ENCODE results near the gene TMEM183A. TPM values are rescaled to one million over a fixed set of nuclear protein-coding genes. Genes with fewer than 3 reads are reported as not detected.

The TMEM183A gene
- total RNA-seq, 4 donors from 2014 or later = 62.0 to 95.5 (median 68.6) TPM

GRCh38 chr1:203072911-203073310 lies 65.7 kb downstream of the TMEM183A start:
- no peak for TF ChIP-seq CTCF (IDR thresholded peaks at IDR 0.05)
- TF ChIP-seq POLR2A (IDR thresholded peaks at IDR 0.05) = no peak
- TF ChIP-seq POLR2AphosphoS5 (IDR thresholded peaks at IDR 0.05) = no peak
- TF ChIP-seq EP300 (IDR thresholded peaks at IDR 0.05) = no peak
- H3K4me3 ChIP-seq = no peak overlapping the region
- peaks cover 24% of the 10 kb centered on the region for H3K4me1 ChIP-seq
- peaks cover 44% of the 10 kb centered on the region for H3K27me3 ChIP-seq
- 58% methylated on average over 3 of the region's 3 CpGs for WGBS
- no peaks in the 10 kb centered on the region for H3K36me3 ChIP-seq
- no peaks in the 10 kb centered on the region for H3K9me3 ChIP-seq
- no peak overlapping the region for H3K27ac ChIP-seq
- no peak for DNase-seq (ENCODE audit: low spot score in 2 of 2)

- Histone ChIP-seq H3K27ac (no peak overlapping the region), H3K4me1 (peaks cover 23% of the 10 kb centered on the region), H3K4me3 (no peak overlapping the region), H3K27me3 (peaks cover 44% of the 10 kb centered on the region), H3K36me3 (no peaks in the 10 kb centered on the region), H3K9me3 (no peaks in the 10 kb centered on the region)
- WGBS = 91% methylated on average over 2 of the region's 2 CpGs
- TF ChIP-seq POLR2A (IDR thresholded peaks at IDR 0.05) (no peak), POLR2AphosphoS5 (IDR thresholded peaks at IDR 0.05) (no peak), CTCF (IDR thresholded peaks at IDR 0.05) (no peak), EP300 (IDR thresholded peaks at IDR 0.05) (no peak)
- no peak for DNase-seq (ENCODE audit: low spot score in 2 of 2)
Observed at GRCh38 chr1:203073469-203073868, 66.3 kb downstream of the TMEM183A start.

Other genes starting within 250 kb of the TMEM183A start
- gene KDM5B, start 199.0 kb upstream of the TMEM183A start, total RNA-seq = 100 to 1,000 TPM in 1 of 4 donors, 10 to 100 TPM in 3; 76.1 to 165 (median 89.4) TPM
- gene PCAT6, start 196.4 kb upstream of the TMEM183A start, total RNA-seq = 1 to 10 TPM in 3 of 4 donors, not detected in 1; 1.4 to 7.0 (median 3.7) TPM
- 10 to 100 TPM in 3 of 4 donors, 1 to 10 TPM in 1; 5.1 to 11.2 (median 10.6) TPM for gene RABIF, start 118.2 kb upstream of the TMEM183A start, total RNA-seq
- gene KLHL12, start 80.1 kb upstream of the TMEM183A start, total RNA-seq = 10 to 100 TPM; 13.4 to 19.6 (median 15.1) TPM
- 100 to 1,000 TPM; 124 to 190 (median 169) TPM for gene ADIPOR1, start 49.1 kb upstream of the TMEM183A start, total RNA-seq
- 100 to 1,000 TPM; 136 to 212 (median 176) TPM for gene CYB5R1, start 40.1 kb upstream of the TMEM183A start, total RNA-seq
- gene PPFIA4, start 19.1 kb downstream of the TMEM183A start, total RNA-seq = 10 to 100 TPM in 1 of 4 donors, 1 to 10 TPM in 1, under 1 TPM in 2; 0.26 to 38.7 (median 1.5) TPM
- not detected for gene MYOG, start 78.6 kb downstream of the TMEM183A start, total RNA-seq
- 1 to 10 TPM; 3.4 to 8.2 (median 5.6) TPM for gene ADORA1, start 120.4 kb downstream of the TMEM183A start, total RNA-seq
- gene MYBPH, start 168.5 kb downstream of the TMEM183A start, total RNA-seq = under 1 TPM in 1 of 4 donors, not detected in 3; 0.26 TPM
- gene CHI3L1, start 179.3 kb downstream of the TMEM183A start, total RNA-seq = 100 to 1,000 TPM; 100 to 257 (median 128) TPM
- under 1 TPM in 3 of 4 donors, not detected in 1; 0.23 to 0.68 (median 0.32) TPM for gene CHIT1, start 222.3 kb downstream of the TMEM183A start, total RNA-seq

All from suprapubic skin (tissue), 4 donors.